Measurements from ENCODE around the gene RAPGEF1. TPM values are rescaled to one million over a fixed set of nuclear protein-coding genes. Genes with fewer than 3 reads are reported as not detected.

The RAPGEF1 gene
- total RNA-seq, 4 donors from 2014 or later: 43.0 to 58.3 (median 51.7) TPM

GRCh38 chr9:131584858-131585257, 155.0 kb downstream of the RAPGEF1 start:
- Histone ChIP-seq H3K4me1 (no peaks in the 10 kb centered on the region), H3K9me3 (no peaks in the 10 kb centered on the region), H3K27me3 (no peaks in the 10 kb centered on the region), H3K36me3 (peaks cover 84% of the 10 kb centered on the region), H3K4me3 (no peak overlapping the region), H3K27ac (no peak overlapping the region)
- WGBS: 79% methylated on average over 7 of the region's 7 CpGs
- TF ChIP-seq POLR2AphosphoS5 (IDR thresholded peaks at IDR 0.05) (no peak), EP300 (IDR thresholded peaks at IDR 0.05) (no peak), POLR2A (IDR thresholded peaks at IDR 0.05) (no peak)
- TF ChIP-seq, protein P1, sequence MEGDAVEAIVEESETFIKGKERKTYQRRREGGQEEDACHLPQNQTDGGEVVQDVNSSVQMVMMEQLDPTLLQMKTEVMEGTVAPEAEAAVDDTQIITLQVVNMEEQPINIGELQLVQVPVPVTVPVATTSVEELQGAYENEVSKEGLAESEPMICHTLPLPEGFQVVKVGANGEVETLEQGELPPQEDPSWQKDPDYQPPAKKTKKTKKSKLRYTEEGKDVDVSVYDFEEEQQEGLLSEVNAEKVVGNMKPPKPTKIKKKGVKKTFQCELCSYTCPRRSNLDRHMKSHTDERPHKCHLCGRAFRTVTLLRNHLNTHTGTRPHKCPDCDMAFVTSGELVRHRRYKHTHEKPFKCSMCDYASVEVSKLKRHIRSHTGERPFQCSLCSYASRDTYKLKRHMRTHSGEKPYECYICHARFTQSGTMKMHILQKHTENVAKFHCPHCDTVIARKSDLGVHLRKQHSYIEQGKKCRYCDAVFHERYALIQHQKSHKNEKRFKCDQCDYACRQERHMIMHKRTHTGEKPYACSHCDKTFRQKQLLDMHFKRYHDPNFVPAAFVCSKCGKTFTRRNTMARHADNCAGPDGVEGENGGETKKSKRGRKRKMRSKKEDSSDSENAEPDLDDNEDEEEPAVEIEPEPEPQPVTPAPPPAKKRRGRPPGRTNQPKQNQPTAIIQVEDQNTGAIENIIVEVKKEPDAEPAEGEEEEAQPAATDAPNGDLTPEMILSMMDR (IDR thresholded peaks at IDR 0.05): no peak
- no peak for DNase-seq (ENCODE audit: low spot score in 2 of 2)

GRCh38 chr9:131583836-131584555, 155.9 kb downstream of the RAPGEF1 start:
- DNase-seq (ENCODE audit: low spot score in 2 of 2): no peak
- 91% methylated on average over 18 of the region's 27 CpGs for WGBS
- no peak overlapping the region for H3K4me3 ChIP-seq
- no peaks in the 10 kb centered on the region for H3K4me1 ChIP-seq
- no peaks in the 10 kb centered on the region for H3K9me3 ChIP-seq
- no peak overlapping the region for H3K27ac ChIP-seq
- H3K27me3 ChIP-seq: no peaks in the 10 kb centered on the region
- TF ChIP-seq POLR2AphosphoS5 (IDR thresholded peaks at IDR 0.05) (no peak), POLR2A (IDR thresholded peaks at IDR 0.05) (no peak), EP300 (IDR thresholded peaks at IDR 0.05) (no peak)
- TF ChIP-seq, protein P1 (IDR thresholded peaks at IDR 0.05): no peak
- H3K36me3 ChIP-seq: peaks cover 84% of the 10 kb centered on the region

GRCh38 chr9:131583337-131583645, 156.6 kb downstream of the RAPGEF1 start:
- no peaks in the 10 kb centered on the region for H3K27me3 ChIP-seq
- H3K9me3 ChIP-seq: no peaks in the 10 kb centered on the region
- H3K36me3 ChIP-seq: peaks cover 84% of the 10 kb centered on the region
- TF ChIP-seq EP300 (IDR thresholded peaks at IDR 0.05) (no peak), POLR2AphosphoS5 (IDR thresholded peaks at IDR 0.05) (no peak), POLR2A (IDR thresholded peaks at IDR 0.05) (no peak)
- TF ChIP-seq, protein P1 (IDR thresholded peaks at IDR 0.05): no peak
- no peak for DNase-seq (ENCODE audit: low spot score in 2 of 2)
- H3K27ac ChIP-seq: no peak overlapping the region
- WGBS: no CpG with 5 or more reads among the region's 5 CpGs
- H3K4me3 ChIP-seq: no peak overlapping the region
- H3K4me1 ChIP-seq: no peaks in the 10 kb centered on the region

DNA sequence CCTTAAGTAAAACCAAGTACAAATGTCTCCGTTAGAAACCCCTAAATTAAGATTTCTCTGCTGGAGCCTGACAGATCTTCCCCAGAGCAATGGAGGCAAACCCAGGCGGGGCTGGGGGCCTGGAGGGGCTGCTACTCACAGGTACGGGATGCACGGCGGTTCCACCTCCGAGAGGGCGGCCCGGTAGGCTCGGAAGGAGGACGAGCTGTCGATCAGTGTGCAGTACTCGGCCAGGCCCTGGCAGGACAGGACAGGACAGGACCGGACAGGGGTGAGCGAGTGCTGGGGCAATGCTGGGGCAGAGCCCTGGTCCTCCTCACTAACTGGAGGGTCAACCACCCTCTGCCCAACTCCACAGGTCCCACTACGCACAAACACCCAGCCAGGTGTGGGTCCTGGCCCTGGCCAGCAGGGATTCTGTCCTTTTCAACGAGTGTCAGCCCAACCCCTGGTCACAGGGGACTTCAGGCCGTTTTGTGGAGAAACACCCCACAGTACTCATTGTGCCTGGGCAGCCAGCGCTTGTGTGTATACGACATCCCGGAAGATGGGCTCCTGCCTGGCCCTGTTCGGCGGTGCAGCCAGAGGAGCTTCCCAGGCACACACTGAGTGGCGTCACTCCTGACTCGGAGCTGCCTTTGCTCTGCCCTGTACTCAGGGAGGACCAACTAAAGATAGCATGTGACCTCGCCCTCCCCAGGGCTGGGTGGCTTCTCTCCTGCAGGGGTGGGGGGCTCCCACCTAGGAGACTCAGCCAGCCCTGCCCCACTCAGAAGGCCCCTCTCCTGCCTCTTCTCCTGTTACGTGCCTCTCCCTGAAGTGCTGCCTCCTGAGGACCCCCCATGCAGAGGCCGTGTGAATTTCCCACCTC, 157.2 kb downstream of the RAPGEF1 start:
- Histone ChIP-seq H3K27ac (no peak overlapping the region), H3K4me3 (no peak overlapping the region), H3K36me3 (peaks cover 84% of the 10 kb centered on the region), H3K4me1 (no peaks in the 10 kb centered on the region), H3K27me3 (no peaks in the 10 kb centered on the region), H3K9me3 (no peaks in the 10 kb centered on the region)
- TF ChIP-seq, protein P1 (IDR thresholded peaks at IDR 0.05): no peak
- TF ChIP-seq EP300 (IDR thresholded peaks at IDR 0.05): no peak
- TF ChIP-seq POLR2AphosphoS5 (IDR thresholded peaks at IDR 0.05): no peak
- no peak for TF ChIP-seq POLR2A (IDR thresholded peaks at IDR 0.05)
- 91% methylated on average over 22 of the region's 27 CpGs for WGBS
- no peak for DNase-seq (ENCODE audit: low spot score in 2 of 2)

- 81% methylated on average over 10 of the region's 10 CpGs for WGBS
Measured at GRCh38 chr9:131582056-131582455, 157.8 kb downstream of the RAPGEF1 start.

More at GRCh38 chr9:131582056-131582455, 157.8 kb downstream of the RAPGEF1 start:
- TF ChIP-seq POLR2AphosphoS5 (IDR thresholded peaks at IDR 0.05) (no peak), EP300 (IDR thresholded peaks at IDR 0.05) (no peak), POLR2A (IDR thresholded peaks at IDR 0.05) (no peak)
- TF ChIP-seq, protein P1 (IDR thresholded peaks at IDR 0.05): no peak
- no peaks in the 10 kb centered on the region for H3K4me1 ChIP-seq
- DNase-seq (ENCODE audit: low spot score in 2 of 2): no peak
- peaks cover 85% of the 10 kb centered on the region for H3K36me3 ChIP-seq
- H3K9me3 ChIP-seq: no peaks in the 10 kb centered on the region
- H3K27ac ChIP-seq: no peak overlapping the region
- no peak overlapping the region for H3K4me3 ChIP-seq
- H3K27me3 ChIP-seq: no peaks in the 10 kb centered on the region
